Measurements from ENCODE around the gene AQR. TPM values are rescaled to one million over a fixed set of nuclear protein-coding genes. Genes with fewer than 3 reads are reported as not detected.

The AQR gene
- 10 to 100 TPM; 35.7 to 40.9 TPM for total RNA-seq

DNA sequence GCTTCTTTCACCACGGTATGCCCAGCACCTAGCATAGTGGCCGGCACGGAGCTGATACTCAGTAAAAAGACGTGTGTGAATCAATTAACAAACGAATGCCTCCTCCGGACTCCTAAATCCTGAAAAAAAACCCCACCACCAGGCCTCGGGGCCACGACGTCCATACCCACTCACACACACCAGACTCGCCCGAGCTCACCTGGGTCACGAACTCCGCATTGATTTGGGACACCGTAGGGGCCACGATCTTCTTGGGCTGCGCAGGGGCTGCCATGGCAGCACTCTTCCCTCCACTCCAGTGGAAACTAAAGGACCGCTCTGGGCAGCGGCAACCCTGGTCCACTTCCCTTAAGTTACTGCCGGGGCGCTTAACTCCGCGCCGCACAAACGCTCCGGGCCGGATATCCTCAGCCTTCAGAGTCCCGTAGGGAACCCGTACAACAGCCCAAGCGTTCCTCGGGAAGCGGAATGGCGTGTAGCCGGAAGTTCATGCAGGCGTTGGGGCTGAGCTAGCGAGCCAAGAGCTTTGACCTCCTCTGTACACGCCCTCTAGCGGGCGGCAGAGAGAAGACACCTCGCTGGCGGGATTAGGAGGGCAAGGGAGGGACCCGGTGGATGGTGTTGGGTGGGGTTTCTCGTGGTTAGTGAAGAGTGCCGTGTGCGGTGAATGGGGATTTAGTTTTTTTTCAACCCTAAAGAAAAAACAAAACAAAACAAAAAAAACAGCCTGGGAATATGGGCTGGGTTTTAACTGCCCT is at the start of gene AQR:
AQR (minus strand) TSS at position 403 of the 758 bp plus-strand sequence; CDS start at position 274, 129 bp downstream.
- peaks cover 7% of the 10 kb centered on the region in 2 donors for H3K36me3 Mint-ChIP-seq
- peak within 1 kb of the TSS; percentile 94 to 99 for H3K27ac Mint-ChIP-seq
- ATAC-seq: peak; percentile 97 to 99
- H3K9me3 Mint-ChIP-seq: no peaks in the 10 kb centered on the region
- peak; percentile 92 for DNase-seq (ENCODE audit: low spot score in 2 of 2)

DNA sequence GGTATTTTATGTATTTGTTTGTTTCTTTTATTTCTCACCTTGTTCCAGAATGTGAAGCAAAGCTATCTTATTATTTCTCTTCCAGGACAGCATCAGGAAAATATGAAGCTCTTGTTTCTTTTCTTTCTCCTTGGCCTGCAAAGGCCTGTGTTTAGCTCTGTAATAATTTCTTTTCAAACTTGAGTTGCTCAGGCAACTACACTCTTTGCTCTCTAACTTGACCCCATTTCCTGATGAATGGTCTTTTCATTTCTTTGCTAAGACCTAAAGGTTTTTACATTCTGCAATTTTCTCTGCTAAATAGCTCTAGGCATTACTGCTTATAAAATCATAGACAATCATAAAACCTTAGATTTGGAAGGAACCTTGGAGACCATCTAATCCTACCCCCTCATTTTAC is 44.7 kb upstream of the AQR start:
- ATAC-seq: no peak
- Mint-ChIP-seq H3K27ac (no peak overlapping the region), H3K9me3 (no peaks in the 10 kb centered on the region), H3K36me3 (no peaks in the 10 kb centered on the region)
- DNase-seq (ENCODE audit: low spot score in 2 of 2): no peak

DNA sequence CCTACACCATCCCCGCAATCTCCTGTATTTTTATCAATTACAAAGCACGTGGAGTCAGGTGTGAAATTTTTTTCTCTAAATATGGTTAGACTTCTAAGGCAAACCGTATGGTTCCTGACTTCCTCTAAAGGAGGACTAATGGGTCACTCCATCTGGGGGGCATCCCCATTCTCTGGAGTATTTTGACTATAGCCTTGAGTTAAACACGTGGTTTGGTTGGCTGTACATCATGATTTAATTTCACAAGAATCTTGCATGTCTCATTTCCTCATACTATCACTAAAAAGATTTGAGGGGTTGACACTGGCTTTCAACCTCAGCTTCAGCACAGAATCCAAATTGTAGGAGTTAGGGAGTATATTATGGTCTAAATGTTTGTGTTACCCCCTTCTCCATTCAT is 43.8 kb upstream of the AQR start:
- no peaks in the 10 kb centered on the region for H3K36me3 Mint-ChIP-seq
- H3K27ac Mint-ChIP-seq: no peak overlapping the region
- no peaks in the 10 kb centered on the region for H3K9me3 Mint-ChIP-seq
- ATAC-seq: peak in 1 of 2 donors; percentile 48
- no peak for DNase-seq (ENCODE audit: low spot score in 2 of 2)

DNA sequence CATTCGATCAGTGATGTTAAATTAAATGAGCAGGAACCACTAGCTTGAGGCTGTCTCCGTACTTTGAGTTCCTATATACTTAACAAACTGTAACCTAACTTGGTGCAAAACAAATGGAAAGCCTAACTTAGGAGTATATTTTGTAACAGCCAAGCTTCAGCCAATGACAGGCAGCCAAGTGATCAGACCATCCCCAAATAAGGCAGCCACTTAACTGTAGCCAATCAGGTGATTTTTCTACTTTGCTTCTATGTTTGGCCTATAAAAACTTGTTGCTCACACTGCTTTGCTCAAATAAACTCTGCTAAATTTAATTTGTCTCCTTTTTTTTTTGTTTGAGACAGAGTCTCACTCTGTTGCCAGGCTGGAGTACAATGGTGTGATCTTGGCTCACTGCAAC is 37.9 kb upstream of the AQR start:
- Mint-ChIP-seq H3K9me3 (no peaks in the 10 kb centered on the region), H3K27ac (no peak overlapping the region), H3K36me3 (no peaks in the 10 kb centered on the region)
- DNase-seq (ENCODE audit: low spot score in 2 of 2): no peak
- no peak for ATAC-seq

DNA sequence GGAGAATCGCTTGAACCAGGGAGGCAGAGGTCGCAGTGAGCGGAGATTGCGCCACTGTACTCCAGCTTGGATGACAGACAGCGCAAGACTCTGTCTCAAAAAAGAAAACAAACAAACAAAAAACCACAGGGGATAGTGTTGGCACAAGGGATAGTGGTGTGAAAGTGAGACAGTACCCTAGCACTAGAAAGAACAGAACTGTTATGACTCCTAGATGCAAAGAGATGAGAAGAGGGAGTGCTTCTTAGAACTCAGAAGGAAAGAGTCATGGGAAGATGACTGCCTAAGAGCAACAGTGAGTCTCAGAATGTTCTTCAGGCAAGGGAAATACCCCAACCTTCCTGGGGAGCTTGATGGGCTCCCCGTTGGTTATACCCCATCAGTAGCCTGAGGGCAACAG is 36.4 kb upstream of the AQR start:
- no peak for DNase-seq (ENCODE audit: low spot score in 2 of 2)
- Mint-ChIP-seq H3K36me3 (no peaks in the 10 kb centered on the region), H3K27ac (no peak overlapping the region), H3K9me3 (no peaks in the 10 kb centered on the region)
- no peak for ATAC-seq

DNA sequence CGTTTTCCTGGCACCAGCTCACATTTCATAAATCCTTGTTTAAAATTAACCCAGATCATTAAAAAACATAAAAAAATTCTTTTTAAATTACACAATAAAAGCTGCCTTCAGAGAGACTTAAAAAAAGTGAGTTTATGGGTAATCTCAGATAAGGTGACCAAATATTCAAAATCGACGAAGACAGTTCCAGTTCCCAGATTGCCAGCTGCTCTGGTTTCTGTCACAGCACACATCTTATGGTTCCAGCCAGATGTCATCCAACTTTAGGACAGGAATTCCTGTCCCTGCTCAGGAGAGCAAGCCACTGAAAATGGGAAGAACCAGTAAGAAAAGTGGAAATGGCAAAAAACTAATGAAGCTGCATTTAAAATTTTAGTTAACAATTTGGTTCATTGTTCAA is 34.4 kb upstream of the AQR start:
- H3K27ac Mint-ChIP-seq: no peak overlapping the region
- H3K36me3 Mint-ChIP-seq: no peaks in the 10 kb centered on the region
- no peaks in the 10 kb centered on the region for H3K9me3 Mint-ChIP-seq
- ATAC-seq (no peak), DNase-seq (ENCODE audit: low spot score in 2 of 2) (no peak)

DNA sequence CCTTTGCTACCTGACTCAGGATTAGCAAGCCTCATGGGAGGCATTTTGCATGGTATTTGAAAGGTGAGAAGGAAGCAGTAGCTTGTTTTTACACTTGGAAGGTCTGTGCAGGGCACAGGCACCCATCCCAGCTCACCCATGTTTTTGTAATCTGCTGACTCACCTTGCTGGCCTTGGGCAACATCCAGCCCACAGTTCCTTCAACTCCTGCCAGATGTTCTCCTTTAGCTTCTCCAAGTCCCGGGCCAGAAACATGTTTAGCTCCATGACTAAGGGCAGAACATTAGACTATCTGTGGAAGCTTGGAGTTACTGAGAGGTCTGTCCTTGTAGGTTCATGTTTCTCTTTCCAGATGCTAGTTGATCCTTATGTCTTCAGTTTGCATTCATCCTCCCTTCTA is 31.0 kb upstream of the AQR start:
- Mint-ChIP-seq H3K36me3 (no peaks in the 10 kb centered on the region), H3K9me3 (no peaks in the 10 kb centered on the region), H3K27ac (no peak overlapping the region)
- DNase-seq (ENCODE audit: low spot score in 2 of 2) (no peak), ATAC-seq (no peak)

DNA sequence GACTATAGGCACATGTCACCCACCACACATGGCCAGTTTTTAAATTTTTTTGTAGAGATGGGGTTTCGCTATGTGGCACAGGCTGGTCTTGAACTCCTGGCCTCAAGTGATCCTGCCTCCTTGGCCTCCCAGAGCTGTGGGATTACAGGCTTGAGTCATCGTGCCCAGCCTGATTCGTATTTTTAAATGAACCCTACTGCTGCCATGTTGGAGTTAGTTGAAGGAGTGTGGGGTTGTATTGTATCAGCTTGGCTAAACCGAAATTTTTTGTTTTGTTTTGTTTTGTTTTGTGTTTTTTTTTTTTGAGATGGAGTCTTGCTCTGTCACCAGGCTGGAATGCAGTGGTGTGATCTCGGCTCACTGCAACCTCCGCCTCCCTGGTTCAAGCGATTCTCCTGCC is 30.4 kb upstream of the AQR start:
- ATAC-seq (no peak), DNase-seq (ENCODE audit: low spot score in 2 of 2) (no peak)
- H3K9me3 Mint-ChIP-seq: no peaks in the 10 kb centered on the region
- H3K27ac Mint-ChIP-seq: no peak overlapping the region
- no peaks in the 10 kb centered on the region for H3K36me3 Mint-ChIP-seq

DNA sequence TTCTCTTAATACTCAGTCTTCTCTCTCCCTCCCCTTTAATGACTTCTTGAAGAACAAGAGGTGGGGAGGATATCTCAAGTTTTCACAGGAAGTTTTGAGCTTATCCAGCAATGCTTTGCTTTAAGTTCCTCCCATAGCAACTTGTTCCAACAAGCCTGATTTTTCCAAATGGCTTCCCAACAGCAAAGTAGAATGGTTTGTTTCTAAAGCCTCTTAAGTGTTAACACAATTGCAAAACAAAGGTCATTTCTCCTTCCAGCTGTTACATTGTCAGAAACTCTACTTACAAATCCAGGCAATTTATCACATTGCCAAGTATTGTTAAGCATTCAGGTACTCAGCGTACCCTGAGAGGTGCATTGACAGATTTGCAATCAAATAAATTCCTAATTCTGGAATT is 25.4 kb upstream of the AQR start:
- no peak for DNase-seq (ENCODE audit: low spot score in 2 of 2)
- H3K9me3 Mint-ChIP-seq: peaks cover 6 to 7% of the 10 kb centered on the region in 2 donors
- H3K27ac Mint-ChIP-seq: no peak overlapping the region
- H3K36me3 Mint-ChIP-seq: peaks cover 0 to 8% of the 10 kb centered on the region in 2 donors
- no peak for ATAC-seq

DNA sequence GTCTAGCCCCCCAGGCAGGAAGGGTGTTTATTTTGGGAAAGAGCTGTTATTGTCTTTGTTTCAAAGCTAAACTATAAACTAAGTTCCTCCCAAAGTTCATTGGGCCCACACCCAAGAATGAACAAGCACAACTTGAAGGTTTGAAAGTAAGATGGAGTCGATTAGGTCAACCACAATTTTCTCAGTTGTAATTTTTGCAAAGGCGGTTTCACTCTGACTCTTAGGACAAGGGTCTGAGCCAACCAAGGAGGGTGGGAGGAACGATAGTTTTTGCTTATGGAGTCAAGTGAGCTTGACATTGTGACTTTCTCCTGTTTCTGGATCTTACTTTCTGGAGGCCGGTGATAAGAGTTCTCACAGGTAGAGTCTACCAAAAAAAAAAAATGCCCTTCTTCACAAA is 24.3 kb upstream of the AQR start:
- H3K9me3 Mint-ChIP-seq: peaks cover 6 to 7% of the 10 kb centered on the region in 2 donors
- peak overlapping the region; percentile 85 to 87 for H3K27ac Mint-ChIP-seq
- DNase-seq (ENCODE audit: low spot score in 2 of 2) (peak in 1 of 2 donors; percentile 31), ATAC-seq (peak; percentile 86 to 91)
- peaks cover 0 to 8% of the 10 kb centered on the region in 2 donors for H3K36me3 Mint-ChIP-seq

DNA sequence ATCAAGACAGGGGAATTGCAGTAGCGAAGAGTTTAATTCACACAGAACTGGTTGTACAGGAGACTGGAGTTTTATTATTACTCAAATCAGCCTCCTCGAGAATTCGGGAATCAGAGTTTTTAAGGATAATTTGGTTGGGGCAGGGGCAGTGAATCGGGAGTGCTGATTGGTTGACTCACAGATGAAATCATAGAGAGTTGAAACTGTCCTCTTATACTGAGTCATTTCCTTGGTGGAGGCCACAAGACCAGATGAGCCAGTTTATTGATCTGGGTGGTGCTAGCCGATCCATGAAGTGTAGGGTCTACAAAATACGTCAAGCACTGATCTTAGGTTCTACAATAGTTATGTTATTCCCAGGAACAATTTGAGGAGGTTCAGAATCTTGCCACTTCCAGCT is 23.9 kb upstream of the AQR start:
- Mint-ChIP-seq H3K36me3 (peaks cover 0 to 8% of the 10 kb centered on the region in 2 donors), H3K9me3 (peaks cover 6 to 7% of the 10 kb centered on the region in 2 donors), H3K27ac (peak overlapping the region; percentile 85 to 87)
- ATAC-seq: peak; percentile 62
- no peak for DNase-seq (ENCODE audit: low spot score in 2 of 2)

DNA sequence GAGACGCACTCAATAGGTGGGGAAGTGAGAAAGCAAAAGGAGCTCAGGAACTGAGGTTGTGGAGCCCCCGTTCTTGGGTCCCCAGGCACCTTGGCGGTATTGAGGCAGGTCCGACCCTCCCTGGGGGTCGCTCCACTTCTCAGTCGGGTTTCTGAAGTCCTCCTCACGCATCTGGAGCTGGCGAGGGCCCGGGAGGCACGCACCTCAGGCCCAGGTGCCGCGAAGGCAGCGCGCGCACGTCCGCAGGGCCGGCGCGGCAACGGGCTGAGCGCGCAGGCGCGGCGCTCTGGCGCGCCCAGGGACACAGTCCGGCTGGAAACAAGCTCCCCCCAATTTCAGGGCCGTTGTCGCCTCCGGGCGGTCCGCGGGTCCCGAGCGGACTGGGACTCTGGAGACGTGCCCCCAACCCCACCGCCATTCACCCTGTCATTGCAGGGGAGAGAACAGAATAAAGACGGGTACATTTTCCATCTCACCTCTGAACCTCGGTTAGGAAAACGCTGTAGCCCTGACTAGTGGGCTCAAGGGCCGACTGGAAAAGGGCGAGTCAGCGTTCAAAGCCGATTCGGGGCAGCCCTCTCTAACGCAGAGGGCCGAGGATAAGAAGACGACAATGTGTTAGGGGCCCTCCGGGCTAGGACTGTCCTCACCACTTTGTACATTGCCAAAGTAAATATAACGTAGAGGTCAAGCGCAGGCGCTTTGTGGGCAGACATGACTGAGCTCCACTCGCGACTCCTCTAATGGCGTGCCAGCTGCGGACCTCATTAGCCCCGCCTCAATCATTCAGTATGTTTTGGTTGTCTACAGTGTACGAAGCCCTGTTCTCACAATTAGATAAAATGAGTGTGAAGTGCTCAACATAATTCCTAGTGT is 18.7 kb upstream of the AQR start, which contains the start of gene ZNF770:
ZNF770 (minus strand) TSS at position 261 of the 876 bp plus-strand sequence. CDS start 4,853 bp downstream, outside the sequence.
- Mint-ChIP-seq H3K27ac (peak within 1 kb of the TSS; percentile 96 to 100), H3K9me3 (peaks cover 2% of the 10 kb centered on the region in 2 donors), H3K36me3 (peaks cover 17 to 29% of the 10 kb centered on the region in 2 donors)
- ATAC-seq (peak; percentile 89 to 90), DNase-seq (ENCODE audit: low spot score in 2 of 2) (peak; percentile 86 to 88)

DNA sequence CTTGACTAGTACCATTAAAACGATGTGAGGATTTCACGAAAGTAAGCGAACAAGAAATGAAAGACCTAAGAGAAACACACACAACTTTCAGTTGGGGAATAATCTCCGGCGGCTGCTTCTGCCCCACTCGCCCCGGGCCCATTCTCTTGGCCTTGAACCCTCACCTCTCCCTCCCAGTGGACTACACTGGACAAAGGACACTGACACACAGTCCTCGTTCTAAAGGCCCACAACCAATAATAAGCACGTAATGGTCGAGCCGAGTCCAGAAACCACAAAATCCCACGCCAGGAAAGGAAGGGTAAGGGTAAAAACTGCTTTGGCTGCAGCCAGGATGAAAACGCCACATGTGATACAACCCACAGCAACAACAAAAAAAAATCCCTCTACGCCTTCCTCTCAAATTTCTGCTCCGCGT is 18.1 kb upstream of the AQR start:
- Mint-ChIP-seq H3K27ac (peak overlapping the region; percentile 96 to 100), H3K9me3 (no peaks in the 10 kb centered on the region), H3K36me3 (peaks cover 17 to 27% of the 10 kb centered on the region in 2 donors)
- peak in 1 of 2 donors; percentile 8 for DNase-seq (ENCODE audit: low spot score in 2 of 2)
- peak in 1 of 2 donors; percentile 4 for ATAC-seq

DNA sequence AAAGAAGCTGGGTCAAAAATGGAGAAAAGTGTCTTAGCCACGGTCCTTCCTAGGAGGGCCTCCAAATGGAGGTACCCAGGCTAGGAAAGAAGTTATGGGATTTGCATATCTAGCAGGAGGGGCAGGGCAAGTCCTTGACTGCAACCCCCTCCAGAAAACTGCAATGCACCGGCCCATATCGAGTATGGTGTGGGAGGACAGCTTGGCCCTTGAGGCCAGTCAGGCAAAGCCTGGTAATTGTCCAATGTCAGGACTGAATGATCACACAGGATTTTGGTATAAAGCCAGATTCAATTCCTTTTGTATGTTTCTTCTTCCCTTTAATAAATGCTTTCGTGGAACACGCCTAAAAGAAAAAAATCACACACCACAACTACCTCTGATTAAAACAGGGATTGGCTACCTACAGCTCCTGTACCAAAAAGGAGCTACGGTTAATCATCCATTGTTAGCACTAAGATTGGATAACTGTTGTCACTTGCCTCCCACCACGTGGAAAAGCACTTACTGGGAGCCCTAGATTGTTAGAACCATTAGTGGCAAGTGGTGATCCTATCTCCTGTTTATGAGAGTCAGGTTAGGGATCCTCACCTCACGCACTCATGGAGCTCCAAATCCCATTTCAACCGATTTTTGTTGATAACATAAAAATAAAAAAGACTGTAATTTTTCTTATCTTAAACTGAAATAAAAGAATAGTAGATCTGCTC is 17.4 kb upstream of the AQR start:
- no peaks in the 10 kb centered on the region for H3K9me3 Mint-ChIP-seq
- H3K27ac Mint-ChIP-seq: peak overlapping the region; percentile 96 to 100
- H3K36me3 Mint-ChIP-seq: peaks cover 17 to 34% of the 10 kb centered on the region in 2 donors
- no peak for ATAC-seq
- no peak for DNase-seq (ENCODE audit: low spot score in 2 of 2)

DNA sequence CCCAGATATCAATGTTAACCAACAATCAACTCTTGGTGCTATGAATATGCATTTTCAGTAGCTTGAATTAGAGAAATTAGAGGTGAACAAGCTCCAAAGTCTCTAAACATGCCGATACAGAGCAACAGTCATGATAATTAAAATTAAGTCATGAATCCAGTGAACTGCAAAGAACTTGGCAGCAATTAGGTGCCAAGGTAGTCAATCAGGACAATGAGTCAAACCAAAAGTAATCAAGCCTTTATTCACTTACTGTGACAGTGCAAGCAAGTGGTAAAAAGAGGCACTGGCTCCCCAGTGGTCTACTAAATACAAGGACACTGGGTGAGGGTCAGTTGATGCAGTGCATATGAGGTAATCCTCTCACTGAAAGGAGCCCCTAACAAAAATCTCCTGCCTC is 16.8 kb upstream of the AQR start:
- Mint-ChIP-seq H3K9me3 (no peaks in the 10 kb centered on the region), H3K27ac (peak overlapping the region; percentile 78 to 100), H3K36me3 (peaks cover 17 to 39% of the 10 kb centered on the region in 2 donors)
- ATAC-seq: no peak
- no peak for DNase-seq (ENCODE audit: low spot score in 2 of 2)

DNA sequence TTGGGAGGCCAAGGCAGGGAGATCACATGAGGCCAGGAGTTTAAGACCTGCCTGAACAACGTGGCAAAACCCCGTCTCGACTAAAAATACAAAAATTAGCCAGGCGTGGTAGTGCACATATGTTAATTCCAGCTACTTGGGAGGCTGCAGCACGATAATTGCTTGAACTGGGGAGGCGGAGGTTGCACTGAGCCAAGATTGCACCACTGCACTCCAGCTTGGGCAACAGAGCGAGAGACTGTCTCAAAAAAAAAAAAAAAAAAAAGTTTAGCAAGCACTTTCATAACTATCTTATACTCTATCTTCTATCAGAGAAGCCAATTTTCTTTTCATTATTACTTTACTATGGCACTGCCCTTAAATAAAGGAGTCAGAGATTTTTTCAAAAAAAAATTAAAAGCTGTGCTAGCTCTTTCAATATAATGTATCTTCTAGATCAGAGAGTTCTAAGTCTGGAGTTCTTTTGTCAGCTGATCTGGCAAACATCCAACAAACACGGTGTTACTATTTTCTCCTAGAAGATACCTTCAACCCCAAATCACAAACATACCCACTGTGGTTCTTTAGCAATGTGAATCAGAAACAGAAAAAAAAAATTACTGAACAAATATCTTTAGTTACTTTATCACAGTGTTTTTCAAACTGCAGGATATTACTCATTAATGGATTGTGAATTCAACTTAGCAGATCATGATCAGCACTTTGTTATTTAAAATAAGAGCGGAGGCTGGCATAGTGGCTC is 15.5 kb upstream of the AQR start:
- Mint-ChIP-seq H3K36me3 (peaks cover 17 to 43% of the 10 kb centered on the region in 2 donors), H3K9me3 (no peaks in the 10 kb centered on the region), H3K27ac (peak overlapping the region; percentile 32 to 81)
- DNase-seq (ENCODE audit: low spot score in 2 of 2) (no peak), ATAC-seq (no peak)

Measured in activated naive CD4-positive, alpha-beta T cell treated with anti-CD3 and anti-CD28 coated beads, Interleukin-2, amount 50 U/mL, for 72 hours (primary cell).